ENCODE data around the gene NOS1. TPM values are rescaled to one million over a fixed set of nuclear protein-coding genes. Genes with fewer than 3 reads are reported as not detected.

The NOS1 gene
- total and polyA plus RNA-seq, 2 donors (not counting 3 experiments of a cell fraction or from before 2014, with no cell fraction given), result not detected

DNA sequence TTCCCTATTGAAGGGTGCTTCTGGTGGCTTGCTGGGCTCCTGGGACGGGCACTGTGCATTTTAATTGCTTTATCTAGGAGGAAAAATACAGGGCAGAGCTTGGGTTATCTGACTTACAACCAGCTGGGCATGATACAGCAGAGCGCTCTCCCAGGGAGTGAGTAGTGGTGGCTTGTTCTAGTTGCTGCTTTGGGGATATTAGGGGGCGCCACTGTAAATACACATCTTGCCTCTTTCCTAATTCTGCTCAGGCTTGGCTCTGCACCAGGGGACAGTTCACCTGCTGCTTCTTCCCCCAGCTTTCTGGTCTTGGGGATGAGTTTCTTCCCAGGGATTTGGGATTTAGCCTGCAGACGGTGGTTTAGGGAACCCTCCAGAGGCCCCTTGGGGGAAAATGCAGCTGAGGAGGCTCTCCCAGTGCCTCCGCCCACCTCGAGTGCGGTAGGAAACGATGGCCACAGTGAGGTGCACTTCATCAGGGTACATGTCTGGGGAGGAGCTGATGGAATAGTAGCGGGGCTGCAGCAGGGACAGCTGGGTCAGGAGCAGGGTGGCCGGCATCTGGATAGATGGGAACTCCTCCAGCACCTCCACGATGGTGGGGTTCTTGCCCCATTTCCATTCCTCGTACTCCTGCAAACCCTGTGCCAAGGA, 134.3 kb downstream of the NOS1 start:
- CTCF ChIA-PET, result interaction anchor here (1.0 to 2.0 kb wide), 4 partner anchors 9 to 630 kb away, joined by 4 to 14 read pairs (median 8); no protein-coding TSS in a partner anchor
- FAIRE-seq (no peak), DNase-seq (ENCODE audit: low read depth, low spot score) (no peak)
- no peaks in the 10 kb centered on the region for H3K9me3 ChIP-seq (replicated peaks; ENCODE audit: control insufficient read depth, insufficient read depth, low read length)
- intact Hi-C loops (cut with micrococcal nuclease) (no loop called here), dilution Hi-C loops (cut with MboI; ENCODE audit: extremely low pct_ligation_motif_present, low sequenced_read_pairs) (no loop called here)
- H3K27ac ChIP-seq (ENCODE audit: insufficient read depth, low read depth, low read length), result no peak overlapping the region
- no peaks in the 10 kb centered on the region for H3K36me3 ChIP-seq (ENCODE audit: control insufficient read depth in 2 of 2, extremely low read depth in 1 of 2, insufficient read depth in 2 of 2, low read length in 2 of 2)
- H3K79me2 ChIP-seq (ENCODE audit: control insufficient read depth, insufficient read depth, low read length), result no peaks in the 10 kb centered on the region
- H2AFZ ChIP-seq (ENCODE audit: low read depth, low read length), result no peak overlapping the region
- H3K9me1 ChIP-seq (replicated peaks; ENCODE audit: control insufficient read depth, extremely low read depth, insufficient read depth, low read length), result no peaks in the 10 kb centered on the region
- no peak overlapping the region for H3K4me3 ChIP-seq (replicated peaks in 1 of 3; ENCODE audit: insufficient read depth in 1 of 3, low read depth in 1 of 3, low read length in 3 of 3)
- no peaks in the 10 kb centered on the region for H3K4me1 ChIP-seq (ENCODE audit: control insufficient read depth, extremely low read depth, insufficient read depth, low read length)
- H3K27me3 ChIP-seq (ENCODE audit: control insufficient read depth in 2 of 2, insufficient read depth in 2 of 2, low read length in 2 of 2), result no peaks in the 10 kb centered on the region
- no TSS peak for BruUV-seq (replicated peaks)
- no peak overlapping the region for H3K9ac ChIP-seq (replicated peaks; ENCODE audit: extremely low read depth, insufficient read depth, low read length)
- no peaks in the 10 kb centered on the region for H4K20me1 ChIP-seq (replicated peaks; ENCODE audit: control insufficient read depth, extremely low read depth, insufficient read depth, low read length)
- POLR2A ChIA-PET, result no interaction called here
- no peak overlapping the region for H3K4me2 ChIP-seq (ENCODE audit: insufficient read depth, low read length)
- no peak for TF ChIP-seq POLR2A (IDR thresholded peaks at IDR 0.05; ENCODE audit: low read depth, low read length)

DNA sequence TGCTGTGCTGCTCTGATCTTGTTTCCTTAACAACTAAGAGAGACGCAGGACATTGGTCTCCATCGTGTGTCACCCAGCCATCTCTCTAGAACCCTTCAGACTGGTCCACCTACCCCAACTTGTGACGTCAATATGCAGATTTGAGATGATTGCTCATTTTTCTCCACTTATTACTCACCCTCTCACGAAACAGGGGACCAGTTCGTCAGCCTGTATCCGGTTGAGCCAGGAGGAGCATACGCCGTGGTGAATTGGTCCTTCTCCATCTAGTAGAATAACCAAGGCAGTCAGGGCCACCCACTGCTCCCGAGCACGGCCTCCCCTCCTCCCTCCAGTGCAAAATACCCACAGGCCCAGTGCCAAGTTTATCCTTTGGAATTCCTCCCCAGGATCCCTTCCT, 134.9 kb downstream of the NOS1 start:
- DNase-seq (ENCODE audit: low read depth, low spot score) (no peak), FAIRE-seq (no peak)
- intact Hi-C loops (cut with micrococcal nuclease) (no loop called here), dilution Hi-C loops (cut with MboI; ENCODE audit: extremely low pct_ligation_motif_present, low sequenced_read_pairs) (no loop called here)
- H4K20me1 ChIP-seq (replicated peaks; ENCODE audit: control insufficient read depth, extremely low read depth, insufficient read depth, low read length), result no peaks in the 10 kb centered on the region
- CTCF ChIA-PET, result interaction anchor here (1.0 to 2.0 kb wide), 4 partner anchors 10 to 630 kb away, joined by 4 to 14 read pairs (median 8); no protein-coding TSS in a partner anchor
- H3K9ac ChIP-seq (replicated peaks; ENCODE audit: extremely low read depth, insufficient read depth, low read length), result no peak overlapping the region
- no TSS peak for BruUV-seq (replicated peaks)
- H3K4me3 ChIP-seq (replicated peaks in 1 of 3; ENCODE audit: insufficient read depth in 1 of 3, low read depth in 1 of 3, low read length in 3 of 3), result no peak overlapping the region
- H3K79me2 ChIP-seq (ENCODE audit: control insufficient read depth, insufficient read depth, low read length), result no peaks in the 10 kb centered on the region
- no peaks in the 10 kb centered on the region for H3K36me3 ChIP-seq (ENCODE audit: control insufficient read depth in 2 of 2, extremely low read depth in 1 of 2, insufficient read depth in 2 of 2, low read length in 2 of 2)
- POLR2A ChIA-PET, result no interaction called here
- H3K4me1 ChIP-seq (ENCODE audit: control insufficient read depth, extremely low read depth, insufficient read depth, low read length), result no peaks in the 10 kb centered on the region
- no peaks in the 10 kb centered on the region for H3K9me1 ChIP-seq (replicated peaks; ENCODE audit: control insufficient read depth, extremely low read depth, insufficient read depth, low read length)
- no peak overlapping the region for H2AFZ ChIP-seq (ENCODE audit: low read depth, low read length)
- H3K9me3 ChIP-seq (replicated peaks; ENCODE audit: control insufficient read depth, insufficient read depth, low read length), result no peaks in the 10 kb centered on the region
- no peaks in the 10 kb centered on the region for H3K27me3 ChIP-seq (ENCODE audit: control insufficient read depth in 2 of 2, insufficient read depth in 2 of 2, low read length in 2 of 2)
- no peak overlapping the region for H3K27ac ChIP-seq (ENCODE audit: insufficient read depth, low read depth, low read length)
- no peak for TF ChIP-seq POLR2AphosphoS5 (IDR thresholded peaks at IDR 0.05; ENCODE audit: insufficient read depth, low read depth, low read length)
- no peak overlapping the region for H3K4me2 ChIP-seq (ENCODE audit: insufficient read depth, low read length)

Measured in endothelial cell of umbilical vein (primary cell).